Stimulated activated CD4-positive, alpha-beta T cell treated with anti-CD3 and anti-CD28 coated beads, Interleukin-15, amount 100 ng/mL, for 48 hours (primary cell): ENCODE measurements around the gene LAS1L.
"Not testable (repeated sequence)": the region's sequence is repeated elsewhere in the genome, so short reads cannot be mapped to it uniquely, and the experiment has no call there.

Experiments
- DNase-seq, 2 donors: peaks; one replicate each; pipeline ENCODE4 v3.0.0-alpha.2; 2020; ENCODE audit warnings: low read depth in 2 of 2

The LAS1L gene

GRCh38 chrX:65534450-65535292 is at the start of gene LAS1L:
Gene LAS1L, minus strand, starts transcription at chrX:65534787. Its CDS starts 72 bp downstream, at chrX:65534715.
- peak; percentile 81 to 88 for DNase-seq

GRCh38 chrX:65582450-65583082 is 48.0 kb upstream of the LAS1L start:
- DNase-seq, result no peak

- DNase-seq, result peak in 1 of 2 donors; percentile 54
Observed at GRCh38 chrX:65581661-65582339, 47.2 kb upstream of the LAS1L start.

GRCh38 chrX:65578346-65578745 is 43.8 kb upstream of the LAS1L start:
- DNase-seq, result no peak

GRCh38 chrX:65576160-65576559 is 41.6 kb upstream of the LAS1L start:
- DNase-seq, result no peak

GRCh38 chrX:65575022-65575421 is 40.4 kb upstream of the LAS1L start:
- DNase-seq, result no peak

- DNase-seq, result no peak
Observed at GRCh38 chrX:65574356-65574755, 39.8 kb upstream of the LAS1L start.

GRCh38 chrX:65572971-65573370 is 38.4 kb upstream of the LAS1L start:
- DNase-seq, result no peak

- DNase-seq, result not testable (repeated sequence)
Observed at GRCh38 chrX:65562850-65563249, 28.3 kb upstream of the LAS1L start.

GRCh38 chrX:65551489-65552339 is 17.1 kb upstream of the LAS1L start:
- DNase-seq, result no peak

GRCh38 chrX:65551086-65551485 is 16.5 kb upstream of the LAS1L start:
- no peak for DNase-seq

- no peak for DNase-seq
Observed at GRCh38 chrX:65545456-65545855, 10.9 kb upstream of the LAS1L start.

- no peak for DNase-seq
Observed at GRCh38 chrX:65537229-65537628, 2.6 kb upstream of the LAS1L start.

GRCh38 chrX:65536291-65536690 is 1.7 kb upstream of the LAS1L start:
- DNase-seq, result no peak

- DNase-seq, result no peak
Observed at GRCh38 chrX:65532016-65532415, 2.6 kb downstream of the LAS1L start.

- peak; percentile 14 to 34 for DNase-seq
Observed at GRCh38 chrX:65528705-65529340, 5.8 kb downstream of the LAS1L start.

- no peak for DNase-seq
Observed at GRCh38 chrX:65528293-65528692, 6.3 kb downstream of the LAS1L start.

- no peak for DNase-seq
Observed at GRCh38 chrX:65524139-65524538, 10.4 kb downstream of the LAS1L start.

- no peak for DNase-seq
Observed at GRCh38 chrX:65522739-65523372, 11.7 kb downstream of the LAS1L start.

GRCh38 chrX:65519530-65519929 is 15.1 kb downstream of the LAS1L start:
- not testable (repeated sequence) for DNase-seq

- DNase-seq, result not testable (repeated sequence)
Observed at GRCh38 chrX:65518980-65519379, 15.6 kb downstream of the LAS1L start.
